Tracheal epithelial cell (primary cell): Measurements from ENCODE around the gene RPIA. TPM values are rescaled to one million over a fixed set of nuclear protein-coding genes. Genes with fewer than 3 reads are reported as not detected.

Source experiments
- total RNA-seq: library from RNA; depleted of rRNA; stranded (reverse); fragments of >200 nt; gene quantifications from 2 replicates; pipeline ENCODE4 v1.2.1, GENCODE V29; 2014

The RPIA gene
- 7.7 and 8.0 TPM in 2 replicates for total RNA-seq

GRCh38 chr2:88691339-88692183 is at the start of gene RPIA:
RPIA (plus strand) TSS chr2:88691673; CDS start chr2:88691699, 26 bp downstream.

Other genes starting within 250 kb of the RPIA start
- gene FOXI3, start 239.0 kb upstream of the RPIA start, total RNA-seq, result not detected in 2 replicates
- 24.1 and 25.8 TPM in 2 replicates for gene EIF2AK3, start 64.2 kb upstream of the RPIA start, total RNA-seq